Tibial artery (tissue), 4 donors: ENCODE measurements around the gene SMARCD2.

Experiments
- DNase-seq, 2 donors: peaks; one replicate each; pipeline ENCODE4 v3.0.0-alpha.2; 2019
- H3K27ac ChIP-seq, 2 donors: fragments of 200-600 bp; sonication (generic) in 1 of 2; 1 replicate in 1 of 2; 2 replicates in 1 of 2; pipeline ENCODE4 v1.5.1; 2018 to 2019; ENCODE audit warnings: mild to moderate bottlenecking in 1 of 2
- H3K27me3 ChIP-seq, 2 donors: fragments of 200-600 bp; sonication (generic) in 1 of 2; one replicate each; pipeline versions ENCODE4 v1.5.1 to v1.6.0; 2016 to 2019
- H3K36me3 ChIP-seq, 3 donors: fragments of 200-600 bp; sonication (generic) in 2 of 3; one replicate each; pipeline ENCODE4 v1.5.1; 2016 to 2019; ENCODE audit warnings: mild to moderate bottlenecking in 2 of 3
- H3K4me1 ChIP-seq, 4 donors: fragments of 200-600 bp; sonication (generic) in 2 of 4; 1 replicate in 3 of 4; 2 replicates in 1 of 4; pipeline ENCODE4 v1.5.1; 2016 to 2019
- H3K4me3 ChIP-seq, 2 donors: fragments of 200-600 bp; sonication (generic) in 1 of 2; 1 replicate in 1 of 2; 2 replicates in 1 of 2; pipeline ENCODE4 v1.5.1; 2018 to 2019; ENCODE audit warnings: mild to moderate bottlenecking in 2 of 2
- H3K9me3 ChIP-seq, 3 donors: fragments of 200-600 bp; sonication (generic) in 1 of 3; one replicate each; pipeline ENCODE4 v1.5.1; 2016 to 2019
- CTCF ChIP-seq, 2 experiments: fragments of 200-600 bp in 1 of 2; fragments of 450-650 bp in 1 of 2; IDR thresholded peaks; one replicate each; pipeline ENCODE4 v1.5.1; 2017 to 2019; ENCODE audit warnings: antibody characterized with exemption in 2 of 2, mild to moderate bottlenecking in 1 of 2, moderate library complexity in 1 of 2
- intact Hi-C: fragments of 100-400 bp; cut with DNase I; formaldehyde crosslinking; loops from one replicate; pipeline ENCODE4 v1.15.0; 2023; ENCODE audit warnings: low total_unique reads

The SMARCD2 gene

GRCh38 chr17:63830278-63830677 is 12.2 kb downstream of the SMARCD2 start:
- Histone ChIP-seq H3K9me3 (no peaks in the 10 kb centered on the region), H3K4me3 (no peak overlapping the region), H3K27ac (peak overlapping the region in 1 of 2 donors; percentile 2), H3K36me3 (peaks cover 63 to 70% (median 65%) of the 10 kb centered on the region in 3 donors), H3K4me1 (peaks cover 0 to 38% (median 30%) of the 10 kb centered on the region in 4 donors), H3K27me3 (no peaks in the 10 kb centered on the region)
- intact Hi-C loops = no loop called here
- TF ChIP-seq CTCF (IDR thresholded peaks at IDR 0.05) = no peak
- DNase-seq = no peak

GRCh38 chr17:63828936-63829335 is 13.5 kb downstream of the SMARCD2 start:
- TF ChIP-seq CTCF (IDR thresholded peaks at IDR 0.05) = no peak
- DNase-seq = no peak
- intact Hi-C loops = no loop called here
- Histone ChIP-seq H3K4me1 (peaks cover 0 to 33% (median 24%) of the 10 kb centered on the region in 4 donors), H3K27ac (peak overlapping the region; percentile 34 to 90), H3K9me3 (no peaks in the 10 kb centered on the region), H3K36me3 (peaks cover 65 to 70% (median 65%) of the 10 kb centered on the region in 3 donors), H3K27me3 (no peaks in the 10 kb centered on the region), H3K4me3 (peak overlapping the region in 1 of 2 donors; percentile 77)

GRCh38 chr17:63827801-63828221 is 14.7 kb downstream of the SMARCD2 start:
- Histone ChIP-seq H3K36me3 (peaks cover 65 to 70% (median 65%) of the 10 kb centered on the region in 3 donors), H3K4me3 (peak overlapping the region; percentile 73 to 77), H3K27me3 (no peaks in the 10 kb centered on the region), H3K27ac (peak overlapping the region; percentile 87 to 90), H3K9me3 (no peaks in the 10 kb centered on the region), H3K4me1 (peaks cover 0 to 33% (median 24%) of the 10 kb centered on the region in 4 donors)
- no peak for TF ChIP-seq CTCF (IDR thresholded peaks at IDR 0.05)
- intact Hi-C loops = no loop called here
- no peak for DNase-seq

GRCh38 chr17:63827002-63827800 is 15.3 kb downstream of the SMARCD2 start, which contains the start of the genes FTSJ3 and PSMC5:
Gene FTSJ3, minus strand, starts transcription at chr17:63827663. Its CDS starts 761 bp downstream, at chr17:63826902.
Gene PSMC5, plus strand, starts transcription at chr17:63827431. Its CDS starts 60 bp downstream, at chr17:63827491.
- H3K4me1 ChIP-seq = peaks cover 0 to 33% (median 24%) of the 10 kb centered on the region in 4 donors
- peak; percentile 97 to 98 for DNase-seq
- H3K27ac ChIP-seq = peak within 1 kb of the TSS; percentile 87 to 90
- H3K36me3 ChIP-seq = peaks cover 65 to 70% (median 65%) of the 10 kb centered on the region in 3 donors
- H3K9me3 ChIP-seq = no peaks in the 10 kb centered on the region
- intact Hi-C loops = no loop called here
- peak within 1 kb of the TSS; percentile 73 to 77 for H3K4me3 ChIP-seq
- peak; percentile 17 to 43 for TF ChIP-seq CTCF (IDR thresholded peaks at IDR 0.05)
- H3K27me3 ChIP-seq = no peaks in the 10 kb centered on the region

- peak overlapping the region; percentile 73 to 77 for H3K4me3 ChIP-seq
- intact Hi-C loops = no loop called here
- H3K36me3 ChIP-seq = peaks cover 65 to 70% (median 65%) of the 10 kb centered on the region in 3 donors
- peak overlapping the region; percentile 87 to 90 for H3K27ac ChIP-seq
- no peaks in the 10 kb centered on the region for H3K27me3 ChIP-seq
- TF ChIP-seq CTCF (IDR thresholded peaks at IDR 0.05) = no peak
- DNase-seq = no peak
- H3K4me1 ChIP-seq = peaks cover 0 to 33% (median 24%) of the 10 kb centered on the region in 4 donors
- no peaks in the 10 kb centered on the region for H3K9me3 ChIP-seq
These were observed 15.9 kb downstream of the SMARCD2 start for GRCh38 chr17:63826468-63827001.
